AG04450 (cell line): ENCODE data around the gene LAMP1. TPM values are rescaled to one million over a fixed set of nuclear protein-coding genes. Genes with fewer than 3 reads are reported as not detected.

ENCODE experiments used
- CTCF ChIA-PET: fragments of 300-600, 350-600 bp; formaldehyde crosslinking; extraction: SDS; loops from one replicate; lab custom pipeline; 2022; ENCODE audit warnings: antibody characterized with exemption, inconsistent platforms; lab: Charles Lee
- POLR2A ChIA-PET: fragments of 350-600 bp; formaldehyde crosslinking; extraction: SDS; loops from one replicate; lab custom pipeline; 2021; ENCODE audit warnings: antibody characterized with exemption, inconsistent platforms; lab: Yijun Ruan, JAX
- DNase-seq: peaks from one replicate; pipeline ENCODE4 v3.0.0-alpha.2; 2011; ENCODE audit warnings: low read depth, low spot score
- H3K27ac ChIP-seq: one replicate; pipeline ENCODE4 v1.5.1; 2012; ENCODE audit warnings: low read depth, low read length, control low read depth
- H3K27me3 ChIP-seq: one replicate; pipeline ENCODE4 v1.6.0; 2012; ENCODE audit warnings: low read length; ENCODE audit not compliant: control insufficient read depth, insufficient read depth
- H3K4me3 ChIP-seq: 2 replicates; pipeline ENCODE4 v1.5.1; 2011; ENCODE audit warnings: mild to moderate bottlenecking, low read depth, low read length, control low read depth
- H3K9me3 ChIP-seq: 2 replicates; pipeline ENCODE4 v1.5.1; 2012; ENCODE audit warnings: low read length; ENCODE audit not compliant: control insufficient read depth, insufficient read depth
- polyA plus RNA-seq: library from polyadenylated mRNA; depleted of rRNA; stranded (reverse); fragments of >200 nt; gene quantifications from 2 replicates; pipeline ENCODE4 v1.2.3, GENCODE V29; 2011
- TF ChIP-seq, protein P1 (sequence below): IDR thresholded peaks from 2 replicates; pipeline ENCODE4 v1.5.1; 2011; ENCODE audit warnings: low read depth, low read length, control low read depth, inconsistent platforms

Gene LAMP1
- polyA plus RNA-seq, 1 experiment, result 247 TPM

DNA sequence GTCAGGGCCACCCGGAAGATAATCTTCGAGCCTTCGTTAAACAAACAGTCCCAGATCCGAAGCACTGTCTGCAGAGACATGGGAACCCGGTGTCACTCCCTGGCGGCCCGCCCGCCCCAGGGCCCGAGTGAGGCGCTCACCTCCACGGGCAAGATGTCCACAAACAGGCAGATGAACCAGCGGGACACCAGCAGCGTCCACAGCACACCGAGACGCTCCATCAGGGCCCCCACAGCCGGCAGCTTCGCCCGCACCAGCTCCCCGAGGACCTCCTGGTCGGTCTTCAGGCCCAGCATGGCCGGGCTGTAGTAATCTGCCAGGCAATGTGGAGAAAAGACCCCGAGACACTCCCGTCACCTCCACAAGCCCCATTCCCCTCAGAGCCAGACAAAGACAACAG lies 28.7 kb downstream of the LAMP1 start:
- DNase-seq, result no peak
- no peak overlapping the region for H3K27ac ChIP-seq
- peaks cover 2% of the 10 kb centered on the region for H3K27me3 ChIP-seq
- POLR2A ChIA-PET, result no interaction called here
- no peak overlapping the region for H3K4me3 ChIP-seq
- no peaks in the 10 kb centered on the region; the same call in 1 of the 2 replicates for H3K9me3 ChIP-seq
- CTCF ChIA-PET, result no interaction called here
- TF ChIP-seq, protein P1, sequence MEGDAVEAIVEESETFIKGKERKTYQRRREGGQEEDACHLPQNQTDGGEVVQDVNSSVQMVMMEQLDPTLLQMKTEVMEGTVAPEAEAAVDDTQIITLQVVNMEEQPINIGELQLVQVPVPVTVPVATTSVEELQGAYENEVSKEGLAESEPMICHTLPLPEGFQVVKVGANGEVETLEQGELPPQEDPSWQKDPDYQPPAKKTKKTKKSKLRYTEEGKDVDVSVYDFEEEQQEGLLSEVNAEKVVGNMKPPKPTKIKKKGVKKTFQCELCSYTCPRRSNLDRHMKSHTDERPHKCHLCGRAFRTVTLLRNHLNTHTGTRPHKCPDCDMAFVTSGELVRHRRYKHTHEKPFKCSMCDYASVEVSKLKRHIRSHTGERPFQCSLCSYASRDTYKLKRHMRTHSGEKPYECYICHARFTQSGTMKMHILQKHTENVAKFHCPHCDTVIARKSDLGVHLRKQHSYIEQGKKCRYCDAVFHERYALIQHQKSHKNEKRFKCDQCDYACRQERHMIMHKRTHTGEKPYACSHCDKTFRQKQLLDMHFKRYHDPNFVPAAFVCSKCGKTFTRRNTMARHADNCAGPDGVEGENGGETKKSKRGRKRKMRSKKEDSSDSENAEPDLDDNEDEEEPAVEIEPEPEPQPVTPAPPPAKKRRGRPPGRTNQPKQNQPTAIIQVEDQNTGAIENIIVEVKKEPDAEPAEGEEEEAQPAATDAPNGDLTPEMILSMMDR, result no peak

DNA sequence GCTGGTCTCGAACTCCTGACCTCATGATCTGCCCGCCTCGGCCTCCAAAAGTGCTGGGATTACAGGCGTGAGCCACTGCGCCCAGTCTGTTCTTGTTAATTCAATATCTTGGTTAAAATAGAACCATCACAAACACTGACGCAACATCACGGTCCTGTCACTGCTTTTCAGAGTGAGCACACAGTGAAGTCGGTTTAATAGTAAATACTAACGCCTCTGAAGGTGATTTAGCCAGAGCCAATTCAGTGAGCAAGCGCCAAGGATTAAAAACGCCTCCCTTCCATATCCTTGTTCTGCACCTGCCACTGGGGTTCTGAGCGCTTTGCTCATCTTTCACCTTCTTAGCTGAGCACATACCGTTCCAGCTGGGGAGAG lies 30.3 kb downstream of the LAMP1 start:
- ChIA-PET CTCF (no interaction called here), POLR2A (no interaction called here)
- no peak overlapping the region for H3K27ac ChIP-seq
- peaks cover 2% of the 10 kb centered on the region for H3K27me3 ChIP-seq
- no peaks in the 10 kb centered on the region; the same call in 1 of the 2 replicates for H3K9me3 ChIP-seq
- DNase-seq, result no peak
- TF ChIP-seq, protein P1, result no peak
- H3K4me3 ChIP-seq, result no peak overlapping the region

DNA sequence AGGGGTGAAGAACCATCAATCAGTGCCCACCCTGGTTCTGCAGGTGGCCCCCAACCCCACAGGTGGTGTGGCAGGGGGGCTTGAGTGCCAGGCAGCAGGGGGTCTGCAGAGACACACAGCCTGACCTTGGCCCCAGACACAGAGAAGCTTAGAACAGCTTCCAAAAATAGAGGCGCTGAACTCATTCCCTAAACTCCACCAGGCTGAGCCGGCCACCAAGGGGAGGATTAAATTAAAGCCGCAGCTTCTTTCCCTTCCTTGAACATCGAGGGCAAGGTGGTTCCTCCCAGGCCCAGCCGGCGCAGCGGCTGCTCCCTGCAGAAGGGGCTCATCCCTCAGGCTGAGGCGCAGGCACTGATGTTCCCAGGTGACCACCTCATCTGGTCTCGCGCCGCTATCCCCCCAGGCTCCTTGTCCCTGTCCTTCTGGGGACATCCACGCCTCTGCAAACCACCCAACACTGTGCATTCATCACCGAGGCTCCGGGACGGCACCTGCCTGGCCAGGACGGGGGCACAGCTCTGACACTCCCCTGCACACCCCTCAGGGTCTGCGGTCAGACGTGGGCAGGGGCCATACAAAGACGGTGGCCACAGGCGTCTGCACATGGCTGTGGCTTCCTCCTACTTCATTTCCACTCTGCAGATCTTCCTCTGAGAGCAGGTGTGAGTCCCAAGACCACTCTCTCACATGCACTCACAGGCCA lies 30.9 kb downstream of the LAMP1 start:
- H3K27me3 ChIP-seq, result peaks cover 2% of the 10 kb centered on the region
- no peak for DNase-seq
- CTCF ChIA-PET, result no interaction called here
- POLR2A ChIA-PET, result interaction anchor here (0.6 kb wide), 1 partner anchor 123 kb away, joined by 3 read pairs; no protein-coding TSS in a partner anchor
- H3K27ac ChIP-seq, result no peak overlapping the region
- TF ChIP-seq, protein P1, result no peak
- no peak overlapping the region for H3K4me3 ChIP-seq
- no peaks in the 10 kb centered on the region; the same call in 1 of the 2 replicates for H3K9me3 ChIP-seq

DNA sequence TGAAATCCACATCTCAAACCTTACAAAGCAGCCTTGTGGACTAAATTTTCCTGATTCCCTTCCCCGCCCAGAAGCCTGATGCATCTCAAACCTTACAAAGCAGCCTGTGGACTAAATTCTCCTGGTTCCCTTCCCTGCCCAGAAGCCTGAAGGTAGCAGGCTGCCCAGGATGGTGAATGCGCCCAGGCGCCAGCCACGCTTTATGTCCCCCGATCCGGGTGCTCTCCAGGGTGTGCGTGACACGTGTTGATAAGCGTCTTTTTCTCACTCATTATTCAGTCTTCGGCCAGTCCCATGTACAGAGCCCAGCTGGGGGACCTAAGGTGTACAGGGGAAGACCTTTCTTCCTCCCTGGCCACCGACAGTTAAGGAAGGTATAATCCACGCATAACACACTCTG lies 31.8 kb downstream of the LAMP1 start:
- no peak for DNase-seq
- peaks cover 2% of the 10 kb centered on the region for H3K27me3 ChIP-seq
- no peak overlapping the region for H3K27ac ChIP-seq
- no peaks in the 10 kb centered on the region; the same call in 1 of the 2 replicates for H3K9me3 ChIP-seq
- TF ChIP-seq, protein P1, result no peak
- POLR2A ChIA-PET, result no interaction called here
- no peak overlapping the region for H3K4me3 ChIP-seq
- CTCF ChIA-PET, result no interaction called here

DNA sequence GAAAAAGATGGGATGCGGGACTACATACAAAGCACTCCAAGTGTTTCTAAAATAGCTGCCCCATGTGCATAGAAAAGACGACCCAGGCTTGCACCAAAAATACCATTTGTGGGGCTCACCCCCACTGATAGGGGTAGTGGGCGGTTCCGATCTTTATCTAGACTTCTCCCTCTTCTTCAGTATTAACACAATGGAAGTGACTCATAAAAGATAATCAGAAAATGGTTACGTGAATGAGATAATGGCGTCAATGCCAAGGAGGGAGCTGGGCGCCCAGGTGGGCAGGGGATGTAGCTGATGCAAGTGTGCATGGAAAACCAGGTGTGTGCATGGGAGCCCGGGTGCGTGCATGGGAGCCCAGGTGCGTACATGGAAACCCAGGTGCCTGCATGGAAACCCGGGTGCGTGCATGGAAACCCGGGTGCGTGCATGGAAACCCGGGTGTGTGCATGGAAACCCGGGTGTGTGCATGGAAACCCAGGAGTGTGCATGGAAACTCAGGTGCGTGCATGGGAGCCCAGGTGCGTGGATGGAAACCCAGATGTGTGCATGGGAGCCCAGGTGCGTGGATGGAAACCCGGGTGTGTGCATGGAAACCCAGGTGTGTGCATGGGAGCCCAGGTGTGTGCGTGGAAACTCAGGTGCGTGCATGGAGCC lies 32.7 kb downstream of the LAMP1 start:
- TF ChIP-seq, protein P1, result no peak
- no peak for DNase-seq
- ChIA-PET CTCF (no interaction called here), POLR2A (no interaction called here)
- Histone ChIP-seq H3K27ac (no peak overlapping the region), H3K27me3 (peaks cover 2% of the 10 kb centered on the region), H3K4me3 (no peak overlapping the region), H3K9me3 (no peaks in the 10 kb centered on the region; the same call in 1 of the 2 replicates)
